Midbrain (tissue), 1 donor: Measurements from ENCODE around the gene BLOC1S1.
"Not testable (repeated sequence)": the region's sequence is repeated elsewhere in the genome, so short reads cannot be mapped to it uniquely, and the experiment has no call there.

ENCODE experiments used
- DNase-seq: peaks from one replicate; lab custom pipeline; 2025; lab: John Stamatoyannopoulos, UW

The BLOC1S1 gene

DNA sequence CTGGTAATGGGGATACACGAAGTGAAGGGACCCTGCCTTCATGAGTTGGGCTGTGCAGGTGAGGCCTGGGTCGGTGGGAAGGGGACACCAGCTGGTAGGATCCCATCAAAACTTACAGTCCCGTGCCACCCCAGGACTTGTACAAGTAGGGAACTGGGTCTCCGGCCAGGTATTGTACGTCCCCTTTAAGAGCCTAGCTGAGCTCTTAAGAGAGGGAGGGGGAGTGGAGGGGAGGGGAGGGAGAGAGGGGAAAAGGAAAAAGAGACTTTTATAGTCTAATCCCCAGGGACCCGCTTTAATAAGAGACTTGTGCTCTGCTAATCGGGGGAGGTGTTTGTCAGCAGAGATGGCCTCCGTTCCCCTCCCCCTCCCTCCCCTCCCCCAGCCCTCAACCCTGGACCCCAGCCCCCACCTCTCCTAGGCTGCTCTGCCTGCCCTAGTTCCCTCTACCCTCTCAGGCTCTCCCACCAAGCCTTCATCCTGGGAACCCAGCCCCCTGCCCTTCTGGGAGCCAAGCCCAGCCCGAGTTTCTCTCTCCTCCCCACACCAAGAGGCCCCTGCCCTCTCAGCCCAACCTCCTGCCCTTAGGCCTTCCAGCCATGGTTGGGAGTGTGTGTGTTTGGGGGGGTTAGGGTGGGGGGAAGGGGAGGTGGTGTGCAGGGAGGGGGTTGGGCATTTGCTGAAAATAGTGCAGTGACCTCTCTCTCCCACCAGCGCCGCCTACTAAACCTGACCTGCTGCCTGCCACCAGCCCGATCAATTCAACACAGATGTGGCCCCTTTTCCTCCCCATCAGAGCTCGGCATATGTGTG is 29.7 kb downstream of the BLOC1S1 start:
- DNase-seq, result peak; percentile 30

DNA sequence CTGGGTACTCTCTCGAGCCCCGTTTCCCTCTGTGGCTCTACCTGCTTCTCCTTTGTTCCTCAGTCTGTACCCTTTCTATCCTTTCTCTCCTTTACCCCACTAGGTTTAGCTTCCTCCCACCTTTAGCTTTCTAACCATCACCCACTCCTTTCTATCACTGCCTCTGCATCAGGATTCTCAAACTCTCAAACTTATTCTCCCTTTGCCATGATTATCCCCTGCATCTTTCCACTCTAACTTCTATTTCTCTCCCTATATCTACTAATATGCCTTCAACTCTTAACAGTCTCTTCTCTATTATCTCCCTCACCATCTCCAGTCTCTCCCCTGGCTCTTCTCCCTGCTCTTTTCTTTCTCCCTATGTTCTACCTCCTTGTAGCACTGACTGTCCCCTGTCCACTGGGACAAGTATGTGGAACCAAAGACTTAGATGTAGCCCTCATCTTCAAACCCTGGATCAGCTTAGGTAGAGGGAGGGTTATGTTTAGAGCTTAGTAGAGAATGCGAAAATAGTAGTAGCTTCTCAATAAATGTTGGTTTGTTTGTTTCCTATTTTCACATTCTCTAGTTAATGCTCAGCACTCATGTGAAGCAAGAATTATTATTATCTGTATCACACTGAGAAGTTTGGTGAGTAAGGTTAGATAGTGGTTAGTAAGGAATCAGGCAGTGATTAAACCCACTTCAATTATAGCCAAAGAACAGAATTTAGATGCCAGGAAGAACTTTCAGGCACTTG is 30.5 kb downstream of the BLOC1S1 start:
- no peak for DNase-seq

DNA sequence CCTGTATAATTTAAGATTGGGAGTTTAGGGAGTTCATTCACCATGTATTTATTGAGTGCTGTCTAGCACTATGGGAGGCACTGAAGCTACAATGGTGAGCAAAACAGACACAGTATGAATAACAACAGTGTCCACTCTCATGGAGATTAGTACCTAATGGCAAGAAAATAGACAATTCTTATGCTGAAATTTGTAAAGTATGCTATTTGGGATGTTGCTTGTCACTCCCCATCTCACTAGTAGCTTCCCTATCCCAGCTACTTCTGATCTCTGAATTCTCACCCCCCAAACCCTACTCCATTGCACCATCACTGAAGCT is 31.0 kb downstream of the BLOC1S1 start:
- DNase-seq, result no peak

DNA sequence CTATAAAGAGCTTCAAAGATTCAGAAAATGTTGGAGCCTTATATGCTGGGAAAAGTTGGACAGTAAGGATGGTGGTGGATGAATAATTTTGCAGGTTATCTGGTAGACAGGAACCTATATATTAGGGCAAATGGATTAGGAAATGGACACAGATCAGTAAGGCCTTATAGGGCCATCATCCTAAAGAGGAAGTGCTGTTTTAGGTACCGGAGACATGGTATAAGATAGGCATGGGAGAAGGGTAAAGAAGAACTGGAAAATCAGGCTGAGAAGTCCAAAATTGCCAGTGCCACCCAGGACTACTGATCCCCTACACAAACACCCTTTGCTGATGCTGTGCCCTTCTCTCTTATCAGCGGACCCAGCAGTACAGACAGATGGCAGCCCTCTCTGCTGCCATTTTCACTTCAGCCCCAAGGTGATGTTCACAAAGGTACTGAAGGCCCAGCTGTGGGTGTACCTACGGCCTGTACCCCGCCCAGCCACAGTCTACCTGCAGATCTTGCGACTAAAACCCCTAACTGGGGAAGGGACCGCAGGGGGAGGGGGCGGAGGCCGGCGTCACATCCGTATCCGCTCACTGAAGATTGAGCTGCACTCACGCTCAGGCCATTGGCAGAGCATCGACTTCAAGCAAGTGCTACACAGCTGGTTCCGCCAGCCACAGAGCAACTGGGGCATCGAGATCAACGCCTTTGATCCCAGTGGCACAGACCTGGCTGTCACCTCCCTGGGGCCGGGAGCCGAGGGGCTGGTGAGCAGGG is 32.6 kb downstream of the BLOC1S1 start:
- no peak for DNase-seq

DNA sequence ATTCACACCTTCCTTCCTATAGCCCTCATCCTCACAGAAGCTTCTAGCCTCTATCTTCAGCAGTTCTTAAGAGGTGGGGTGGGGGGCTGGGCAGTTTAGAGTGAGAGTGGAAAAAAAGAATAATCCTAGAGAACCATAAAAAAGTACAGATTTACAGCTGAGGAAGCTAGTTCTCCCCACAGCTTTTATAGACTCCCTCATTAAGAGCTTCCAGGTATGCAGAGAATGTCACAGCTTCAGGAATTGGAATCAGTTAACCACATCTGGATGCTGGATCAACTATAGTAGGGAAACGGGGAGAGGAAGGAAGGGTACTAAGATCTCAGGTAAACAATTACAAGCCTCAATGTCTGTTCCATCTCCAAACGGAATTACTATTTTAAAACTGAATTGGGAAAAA is 39.4 kb downstream of the BLOC1S1 start:
- no peak for DNase-seq

DNA sequence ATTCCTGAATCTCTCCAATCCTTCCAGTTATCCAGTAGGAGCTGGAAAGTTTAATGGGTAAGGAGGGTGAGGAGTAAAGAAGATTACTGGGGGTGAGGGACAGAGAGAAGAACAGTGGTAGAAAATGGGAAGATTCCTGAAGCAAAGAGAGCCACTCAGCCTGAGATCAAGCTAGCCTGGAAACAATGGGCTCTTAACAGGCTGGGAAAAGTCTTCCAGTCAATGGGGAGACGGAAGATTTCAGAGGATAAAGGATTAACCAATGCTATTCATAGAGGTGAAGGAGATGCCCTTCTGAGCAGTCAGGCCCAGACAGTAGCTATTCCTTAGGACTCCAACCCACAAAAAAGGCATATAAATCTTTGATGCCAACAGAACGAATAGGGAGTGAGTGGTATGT is 41.9 kb downstream of the BLOC1S1 start:
- DNase-seq, result no peak

DNA sequence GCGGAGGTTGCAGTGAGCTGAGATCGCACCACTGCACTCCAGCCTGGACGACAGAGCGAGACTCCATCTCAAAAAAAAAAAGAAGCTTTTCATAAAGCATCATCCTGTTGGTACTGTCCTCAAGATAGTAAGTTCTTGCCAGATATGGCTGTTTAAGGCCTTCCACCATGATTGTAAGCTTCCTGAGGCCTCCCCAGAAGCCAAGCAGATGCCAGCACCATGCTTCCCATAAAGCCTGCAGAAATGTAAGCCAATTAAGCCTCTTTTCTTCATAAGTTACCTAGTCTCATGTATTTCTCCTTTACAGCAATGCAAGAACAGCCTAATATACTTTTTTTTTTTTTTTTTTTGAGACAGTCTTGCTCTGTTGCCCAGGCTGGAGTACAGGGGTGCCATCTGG is 42.7 kb downstream of the BLOC1S1 start:
- not testable (repeated sequence) for DNase-seq

- DNase-seq, result no peak
These were observed 44.8 kb downstream of the BLOC1S1 start for GRCh38 chr12:55760663-55761062.

- no peak for DNase-seq
These were observed 46.8 kb downstream of the BLOC1S1 start for GRCh38 chr12:55762646-55763045.

- DNase-seq, result no peak
These were observed 50.0 kb downstream of the BLOC1S1 start for GRCh38 chr12:55765736-55766290.

DNA sequence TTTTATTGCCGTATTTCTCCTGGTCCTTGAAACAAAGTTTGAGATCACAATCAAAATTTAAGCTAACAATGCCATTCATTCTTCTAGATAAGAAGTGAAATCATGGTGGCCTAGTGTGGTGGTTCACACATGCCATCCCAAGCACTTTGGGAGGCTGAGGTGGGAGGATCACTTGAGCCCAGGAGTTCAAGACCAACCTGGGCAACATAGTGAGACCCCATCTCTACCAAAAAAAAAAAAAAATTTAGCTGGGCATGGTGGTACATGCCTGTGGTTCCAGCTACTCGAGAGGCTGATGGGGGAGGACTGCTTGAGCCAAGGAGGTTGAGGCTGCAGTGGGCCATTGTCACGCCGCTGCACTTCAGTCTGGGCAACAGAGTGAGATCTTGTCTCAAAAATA is 51.3 kb downstream of the BLOC1S1 start:
- no peak for DNase-seq
